ENCODE measurements around the gene RHBDL2.
A peak's percentile ranks its signal among the peaks of the same experiment; 100 is the strongest.

RHBDL2 gene

DNA sequence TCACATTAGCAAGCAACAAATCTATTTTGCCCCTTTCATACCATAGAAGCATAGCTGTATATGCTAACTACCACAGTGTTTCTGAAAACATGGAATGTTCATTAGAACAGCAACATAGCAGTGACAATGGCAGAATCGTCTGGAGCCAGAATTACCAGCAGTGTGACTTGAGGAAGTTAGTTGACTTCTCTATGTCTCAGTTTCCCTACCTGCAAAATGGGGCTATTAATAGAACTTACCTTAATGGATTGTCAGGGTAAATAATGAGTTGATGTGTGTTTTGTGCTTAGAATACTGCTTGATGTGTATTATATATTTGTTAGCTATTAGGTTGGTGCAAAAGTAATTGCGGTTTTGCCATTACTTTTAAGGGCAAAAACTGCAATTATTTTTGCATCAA is 45.5 kb downstream of the RHBDL2 start:
- H3K9me3 ChIP-seq (ENCODE audit: control insufficient read depth, low read length), result no peaks in the 10 kb centered on the region
- H3K9ac ChIP-seq (ENCODE audit: low read length), result no peak overlapping the region
- no peak overlapping the region for H3K4me3 ChIP-seq (ENCODE audit: low read length)
- H3K36me3 ChIP-seq (ENCODE audit: control insufficient read depth, insufficient read depth, low read length), result no peaks in the 10 kb centered on the region
- no peaks in the 10 kb centered on the region for H3K27me3 ChIP-seq (ENCODE audit: control insufficient read depth, insufficient read depth, low read length)
- no peaks in the 10 kb centered on the region for H3K4me1 ChIP-seq (ENCODE audit: control insufficient read depth, insufficient read depth, low read length)

DNA sequence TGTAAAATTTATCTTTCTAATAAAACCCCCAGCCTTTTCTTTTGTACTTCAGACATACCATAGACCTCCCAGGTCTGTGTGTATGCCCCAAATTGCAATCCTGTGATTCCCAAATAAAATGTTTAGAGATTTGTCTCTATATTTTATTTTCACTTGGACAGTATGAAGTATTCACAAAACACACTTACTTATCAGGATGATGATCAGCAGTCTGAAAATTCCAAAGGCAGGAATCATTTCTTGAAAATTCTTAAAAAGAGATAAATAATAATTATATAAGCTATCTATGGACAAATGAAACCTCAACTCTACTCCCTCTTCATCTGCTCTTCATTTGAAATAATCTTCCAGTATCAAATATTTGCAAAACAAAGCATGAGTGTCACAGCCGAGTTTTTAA is 48.7 kb downstream of the RHBDL2 start:
- H3K4me1 ChIP-seq (ENCODE audit: control insufficient read depth, insufficient read depth, low read length), result no peaks in the 10 kb centered on the region

DNA sequence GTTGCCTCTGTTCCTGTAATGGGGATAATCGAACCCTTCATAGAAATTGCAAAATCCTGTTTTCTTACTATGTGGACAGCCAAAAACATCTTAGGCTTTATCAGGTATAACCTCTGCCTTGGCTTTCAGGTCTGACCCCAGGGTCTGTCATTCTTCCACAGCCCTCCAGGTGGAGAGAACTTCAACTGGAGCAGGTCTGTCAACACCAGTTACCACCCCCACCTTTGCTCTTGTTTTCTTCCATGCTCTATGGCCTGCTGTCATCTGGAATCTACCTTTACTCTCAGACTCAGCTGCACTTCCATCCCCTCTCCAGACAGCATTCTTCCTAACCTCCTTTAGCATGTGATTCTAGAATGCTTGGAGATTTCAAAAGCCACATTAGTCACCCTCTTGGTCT is 49.9 kb downstream of the RHBDL2 start:
- no peaks in the 10 kb centered on the region for H3K27me3 ChIP-seq (ENCODE audit: control insufficient read depth, insufficient read depth, low read length)
- H3K36me3 ChIP-seq (ENCODE audit: control insufficient read depth, insufficient read depth, low read length), result no peaks in the 10 kb centered on the region
- no peak overlapping the region for H3K9ac ChIP-seq (ENCODE audit: low read length)
- no peaks in the 10 kb centered on the region for H3K4me1 ChIP-seq (ENCODE audit: control insufficient read depth, insufficient read depth, low read length)
- no peak overlapping the region for H3K4me3 ChIP-seq (ENCODE audit: low read length)
- no peaks in the 10 kb centered on the region for H3K9me3 ChIP-seq (ENCODE audit: control insufficient read depth, low read length)

More for the DNA sequence above, 48.7 kb downstream of the RHBDL2 start:
- H3K36me3 ChIP-seq (ENCODE audit: control insufficient read depth, insufficient read depth, low read length), result no peaks in the 10 kb centered on the region
- H3K27me3 ChIP-seq (ENCODE audit: control insufficient read depth, insufficient read depth, low read length), result no peaks in the 10 kb centered on the region
- no peak overlapping the region for H3K4me3 ChIP-seq (ENCODE audit: low read length)
- no peak overlapping the region for H3K9ac ChIP-seq (ENCODE audit: low read length)
- H3K9me3 ChIP-seq (ENCODE audit: control insufficient read depth, low read length), result no peaks in the 10 kb centered on the region

DNA sequence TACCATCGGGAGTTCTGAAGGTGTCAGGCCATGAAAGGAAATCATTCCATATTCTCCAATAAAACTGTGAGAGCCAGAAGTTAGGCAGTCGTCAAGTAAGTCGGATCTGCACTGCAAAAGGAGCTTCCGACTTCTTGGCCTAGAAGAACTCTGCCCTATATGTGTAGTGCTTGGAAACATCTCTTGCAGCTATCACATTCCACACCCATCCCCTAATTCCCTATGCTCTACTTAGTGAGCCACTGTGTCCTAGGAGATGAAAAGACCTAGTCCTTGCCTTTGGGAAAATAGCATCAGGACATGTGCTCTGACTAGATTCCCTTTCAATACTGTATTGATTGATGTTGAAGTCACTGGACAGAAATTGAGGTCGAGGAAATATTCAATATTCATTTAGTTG is 52.0 kb downstream of the RHBDL2 start:
- Histone ChIP-seq H3K4me3 (ENCODE audit: low read length) (no peak overlapping the region), H3K9me3 (ENCODE audit: control insufficient read depth, low read length) (no peaks in the 10 kb centered on the region), H3K36me3 (ENCODE audit: control insufficient read depth, insufficient read depth, low read length) (no peaks in the 10 kb centered on the region), H3K9ac (ENCODE audit: low read length) (no peak overlapping the region), H3K27me3 (ENCODE audit: control insufficient read depth, insufficient read depth, low read length) (no peaks in the 10 kb centered on the region), H3K4me1 (ENCODE audit: control insufficient read depth, insufficient read depth, low read length) (no peaks in the 10 kb centered on the region)

DNA sequence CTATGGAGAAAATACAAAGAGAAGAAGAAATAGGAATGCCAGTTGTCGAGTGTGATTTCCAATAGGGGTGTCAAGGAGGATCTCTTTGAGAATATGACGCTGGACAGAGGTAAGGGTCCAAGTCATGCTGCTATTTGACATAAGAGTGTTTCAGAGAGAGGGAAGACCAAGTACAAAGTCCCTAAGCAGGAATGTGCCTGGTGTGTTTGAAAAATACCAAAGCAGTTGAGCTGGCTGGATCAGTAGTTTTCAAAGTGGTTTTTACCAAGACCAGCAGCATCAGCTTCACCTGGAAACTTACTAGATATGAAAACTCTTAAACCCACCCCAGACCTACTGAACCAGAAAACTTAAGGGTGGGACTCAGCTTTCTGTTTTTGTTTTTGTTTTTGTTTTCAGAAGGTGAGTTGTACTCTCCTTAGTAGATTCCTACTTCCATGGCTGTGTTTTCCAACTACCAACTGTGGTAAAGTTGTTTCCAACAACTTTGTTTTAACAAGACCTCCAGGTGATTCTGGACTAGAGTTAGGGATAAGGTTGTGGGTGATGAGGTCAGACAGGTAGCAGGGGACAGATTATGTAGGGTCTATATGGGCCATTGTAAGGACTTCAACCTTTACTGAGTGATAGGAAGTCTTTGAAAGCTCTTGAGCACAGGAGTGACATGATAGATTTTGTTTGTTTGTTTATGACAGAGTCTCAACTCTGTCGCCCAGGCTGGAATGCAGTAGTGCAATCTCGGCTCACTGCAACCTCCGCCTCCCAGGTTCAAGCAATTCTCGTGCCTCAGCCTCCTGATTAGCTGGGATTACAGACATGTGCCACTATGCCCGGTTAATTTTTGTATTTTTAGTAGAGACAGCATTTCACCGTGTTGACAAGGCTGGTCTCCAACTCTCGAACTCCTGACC is 53.0 kb downstream of the RHBDL2 start:
- H3K9ac ChIP-seq (ENCODE audit: low read length), result no peak overlapping the region
- H3K27me3 ChIP-seq (ENCODE audit: control insufficient read depth, insufficient read depth, low read length), result no peaks in the 10 kb centered on the region

DNA sequence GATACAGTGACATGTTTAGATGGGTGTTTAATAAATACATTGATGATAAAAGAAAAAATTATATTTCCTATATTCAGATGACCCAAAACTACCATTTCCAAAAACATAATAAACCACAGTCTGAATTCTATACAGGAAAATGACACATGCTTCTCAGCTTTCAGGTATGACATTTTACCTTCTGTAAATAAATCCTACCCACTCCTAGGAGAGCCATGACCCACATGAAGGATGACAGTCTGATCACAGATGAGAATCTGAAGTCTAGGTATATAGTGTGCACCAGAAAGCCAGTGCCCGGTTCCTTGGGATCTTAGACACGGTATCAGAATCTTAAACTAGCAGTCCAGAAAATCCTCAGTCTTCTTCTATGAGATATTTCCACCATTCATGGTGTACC is 56.5 kb downstream of the RHBDL2 start:
- no peaks in the 10 kb centered on the region for H3K27me3 ChIP-seq (ENCODE audit: control insufficient read depth, insufficient read depth, low read length)
- H3K9me3 ChIP-seq (ENCODE audit: control insufficient read depth, low read length), result no peaks in the 10 kb centered on the region
- no peak overlapping the region for H3K4me3 ChIP-seq (ENCODE audit: low read length)
- no peaks in the 10 kb centered on the region for H3K36me3 ChIP-seq (ENCODE audit: control insufficient read depth, insufficient read depth, low read length)
- H3K4me1 ChIP-seq (ENCODE audit: control insufficient read depth, insufficient read depth, low read length), result no peaks in the 10 kb centered on the region
- no peak overlapping the region for H3K9ac ChIP-seq (ENCODE audit: low read length)

More for the DNA sequence above, 53.0 kb downstream of the RHBDL2 start:
- no peaks in the 10 kb centered on the region for H3K9me3 ChIP-seq (ENCODE audit: control insufficient read depth, low read length)
- no peaks in the 10 kb centered on the region for H3K36me3 ChIP-seq (ENCODE audit: control insufficient read depth, insufficient read depth, low read length)
- H3K4me3 ChIP-seq (ENCODE audit: low read length), result no peak overlapping the region
- H3K4me1 ChIP-seq (ENCODE audit: control insufficient read depth, insufficient read depth, low read length), result no peaks in the 10 kb centered on the region

DNA sequence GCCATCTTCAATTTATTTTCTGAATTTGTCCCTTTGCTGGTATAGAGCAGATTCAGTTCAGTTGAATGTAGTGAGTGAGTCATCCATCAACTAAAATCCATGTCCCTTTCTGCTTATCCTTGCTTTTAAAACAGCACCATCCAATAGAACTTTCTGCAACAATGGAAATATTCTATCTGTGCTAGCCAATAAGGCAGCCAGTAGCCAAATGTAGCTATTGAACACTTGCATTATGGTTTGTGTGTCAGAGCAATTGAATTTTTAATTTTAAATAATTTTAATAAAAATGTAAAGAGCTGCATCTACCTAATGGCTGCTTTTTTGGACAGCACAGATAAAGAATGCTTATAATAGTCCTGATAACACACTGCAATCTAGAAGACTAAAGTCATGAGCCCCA is 60.1 kb downstream of the RHBDL2 start, which contains the start of gene GJA9:
Gene GJA9, minus strand, starts transcription at position 101 of the 400 bp plus-strand sequence. CDS start 5,489 bp downstream, outside the sequence.
- no peaks in the 10 kb centered on the region for H3K9me3 ChIP-seq (ENCODE audit: control insufficient read depth, low read length)
- no peaks in the 10 kb centered on the region for H3K4me1 ChIP-seq (ENCODE audit: control insufficient read depth, insufficient read depth, low read length)
- no peaks in the 10 kb centered on the region for H3K27me3 ChIP-seq (ENCODE audit: control insufficient read depth, insufficient read depth, low read length)
- H3K4me3 ChIP-seq (ENCODE audit: low read length), result no peak within 1 kb of the TSS
- H3K9ac ChIP-seq (ENCODE audit: low read length), result no peak within 1 kb of the TSS
- H3K36me3 ChIP-seq (ENCODE audit: control insufficient read depth, insufficient read depth, low read length), result no peaks in the 10 kb centered on the region

DNA sequence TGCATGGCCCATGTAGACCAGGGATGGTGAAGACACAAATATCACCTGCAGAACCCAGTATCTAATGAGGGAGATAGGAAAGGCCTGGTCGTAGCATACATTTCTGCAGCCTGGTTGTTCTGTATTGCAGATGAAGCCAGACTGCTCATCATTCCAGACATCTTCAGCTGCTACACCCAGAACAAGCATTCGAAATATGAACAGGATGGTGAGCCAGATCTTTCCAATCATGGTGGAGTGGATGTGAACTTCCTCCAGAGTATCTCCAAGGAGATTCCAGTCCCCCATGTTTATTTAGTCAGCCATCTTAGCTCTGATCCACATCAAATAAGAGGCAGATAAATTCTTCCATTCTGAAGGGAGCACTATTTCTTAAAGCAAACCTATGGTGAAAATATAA is 65.8 kb downstream of the RHBDL2 start:
- Histone ChIP-seq H3K4me1 (ENCODE audit: control insufficient read depth, insufficient read depth, low read length) (no peaks in the 10 kb centered on the region), H3K36me3 (ENCODE audit: control insufficient read depth, insufficient read depth, low read length) (no peaks in the 10 kb centered on the region), H3K9me3 (ENCODE audit: control insufficient read depth, low read length) (no peaks in the 10 kb centered on the region), H3K4me3 (ENCODE audit: low read length) (no peak overlapping the region), H3K27me3 (ENCODE audit: control insufficient read depth, insufficient read depth, low read length) (no peaks in the 10 kb centered on the region), H3K9ac (ENCODE audit: low read length) (no peak overlapping the region)

DNA sequence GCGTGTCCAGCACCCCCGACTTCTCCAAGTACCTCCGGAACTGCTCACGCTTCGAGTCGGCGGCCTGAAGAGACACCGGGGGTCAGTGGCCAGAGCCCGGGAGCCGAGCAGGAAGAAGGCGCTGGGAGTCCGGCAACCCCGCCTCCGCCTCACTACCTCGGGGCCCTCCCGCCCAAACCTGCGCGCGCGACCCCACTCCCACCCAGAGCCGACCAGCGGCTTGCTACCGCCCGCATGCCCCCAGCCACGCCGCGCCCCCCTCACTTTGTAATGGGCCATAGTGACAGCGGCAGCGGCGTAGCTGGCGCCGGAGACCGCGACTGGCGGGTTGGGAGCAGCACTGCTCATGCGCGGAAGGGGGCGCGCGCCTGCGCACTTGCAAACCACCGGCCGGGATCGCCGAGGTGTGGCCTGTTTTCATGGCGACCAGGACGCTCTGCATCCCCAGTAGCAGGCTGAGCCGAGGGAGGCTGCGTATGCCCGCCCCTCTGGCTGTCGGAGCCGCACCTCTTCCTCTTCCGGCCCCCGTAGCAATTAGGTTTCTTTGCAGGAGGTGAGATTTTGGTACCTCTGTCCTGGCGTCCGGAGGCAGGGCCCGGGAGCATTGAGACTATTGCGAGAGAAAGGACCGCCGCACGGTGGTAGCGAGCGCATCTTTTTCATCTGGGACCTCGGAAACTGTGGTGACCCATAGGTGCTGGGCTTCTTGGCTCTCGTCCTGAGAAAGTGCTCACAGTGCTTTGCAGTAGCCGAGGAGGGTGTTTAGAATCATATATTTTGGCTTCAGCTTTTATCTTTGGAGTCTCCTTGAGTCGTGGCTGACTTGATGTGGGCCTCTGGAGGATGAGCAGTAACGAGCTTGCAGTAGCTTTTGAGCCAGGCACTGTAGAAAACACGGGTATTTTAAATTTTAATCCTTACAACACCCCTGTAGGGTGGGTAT is 68.3 kb downstream of the RHBDL2 start, which contains the start of gene MYCBP:
Gene MYCBP, minus strand, starts transcription at position 322 of the 943 bp plus-strand sequence. Its CDS starts 43 bp downstream, at position 279.
- Histone ChIP-seq H3K36me3 (ENCODE audit: control insufficient read depth, insufficient read depth, low read length) (no peaks in the 10 kb centered on the region), H3K4me3 (ENCODE audit: low read length) (peak within 1 kb of the TSS; percentile 62), H3K9me3 (ENCODE audit: control insufficient read depth, low read length) (no peaks in the 10 kb centered on the region), H3K9ac (ENCODE audit: low read length) (peak within 1 kb of the TSS; percentile 70), H3K27me3 (ENCODE audit: control insufficient read depth, insufficient read depth, low read length) (no peaks in the 10 kb centered on the region), H3K4me1 (ENCODE audit: control insufficient read depth, insufficient read depth, low read length) (no peaks in the 10 kb centered on the region)

DNA sequence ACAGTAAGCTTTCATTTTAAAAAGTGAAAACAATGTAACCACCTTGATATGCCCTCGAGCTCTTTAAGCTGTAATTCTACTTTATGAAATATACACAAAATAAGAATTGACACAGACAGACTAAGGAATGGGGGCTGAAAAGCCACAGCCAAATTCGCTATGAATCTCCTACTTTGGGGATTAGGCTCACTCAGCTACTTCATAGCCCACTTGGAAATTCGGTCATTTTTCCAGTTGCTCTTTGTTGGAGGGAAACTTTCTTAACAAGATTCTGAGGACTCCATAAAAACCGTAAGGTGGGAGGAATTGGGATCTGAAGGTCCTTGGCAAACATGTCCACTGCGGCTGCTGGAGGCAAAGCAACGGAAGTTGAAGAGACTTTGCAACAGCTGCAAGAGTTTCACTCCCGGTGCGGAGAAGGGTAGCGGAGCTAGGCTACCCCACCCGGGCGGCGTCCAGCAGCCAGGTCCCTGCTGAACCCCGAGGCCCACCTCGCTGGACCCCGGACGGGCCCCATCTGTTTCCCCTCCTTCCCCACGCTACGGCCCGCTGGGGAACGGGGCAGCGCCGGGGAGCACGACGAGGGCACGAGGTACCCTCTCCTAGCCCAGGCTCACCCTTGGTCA is 69.1 kb downstream of the RHBDL2 start:
- Histone ChIP-seq H3K4me1 (ENCODE audit: control insufficient read depth, insufficient read depth, low read length) (no peaks in the 10 kb centered on the region), H3K27me3 (ENCODE audit: control insufficient read depth, insufficient read depth, low read length) (no peaks in the 10 kb centered on the region), H3K9ac (ENCODE audit: low read length) (peak overlapping the region; percentile 70), H3K4me3 (ENCODE audit: low read length) (peak overlapping the region; percentile 62), H3K9me3 (ENCODE audit: control insufficient read depth, low read length) (no peaks in the 10 kb centered on the region), H3K36me3 (ENCODE audit: control insufficient read depth, insufficient read depth, low read length) (no peaks in the 10 kb centered on the region)

DNA sequence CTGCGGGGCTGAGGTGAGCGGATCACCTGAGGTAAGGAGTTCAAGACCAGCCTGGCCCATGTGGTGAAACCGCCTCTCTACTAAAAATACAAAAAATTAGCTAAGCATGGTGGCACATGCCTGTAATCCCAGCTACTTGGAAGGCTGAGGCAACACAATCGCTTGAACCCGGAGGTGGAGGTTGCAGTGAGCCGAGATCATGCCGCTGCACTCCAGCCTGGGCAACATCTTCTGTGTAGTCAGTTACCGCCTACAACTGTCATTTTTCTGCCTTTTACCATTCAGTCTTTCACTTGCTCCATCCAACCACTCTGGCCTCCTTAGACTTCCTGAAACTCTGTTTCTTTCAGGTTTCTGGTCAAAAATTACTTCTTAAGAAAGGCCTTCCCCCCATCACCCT is 70.6 kb downstream of the RHBDL2 start:
- Histone ChIP-seq H3K4me3 (ENCODE audit: low read length) (no peak overlapping the region), H3K4me1 (ENCODE audit: control insufficient read depth, insufficient read depth, low read length) (no peaks in the 10 kb centered on the region), H3K9ac (ENCODE audit: low read length) (no peak overlapping the region), H3K27me3 (ENCODE audit: control insufficient read depth, insufficient read depth, low read length) (no peaks in the 10 kb centered on the region), H3K36me3 (ENCODE audit: control insufficient read depth, insufficient read depth, low read length) (no peaks in the 10 kb centered on the region), H3K9me3 (ENCODE audit: control insufficient read depth, low read length) (no peaks in the 10 kb centered on the region)
